GM12878 (cell line): ENCODE measurements around the gene PPP1R18. TPM values are rescaled to one million over a fixed set of nuclear protein-coding genes. Genes with fewer than 3 reads are reported as not detected.

Experiments
- ATF2 ChIP-seq: IDR thresholded peaks from 2 replicates; pipeline ENCODE4 v1.6.1; 2012; ENCODE audit warnings: low read length, inconsistent platforms
- BCL11A ChIP-seq: IDR thresholded peaks from 2 replicates; pipeline ENCODE4 v1.6.1; 2011; ENCODE audit warnings: low read depth, low read length
- BRCA1 ChIP-seq: IDR thresholded peaks from 2 replicates; pipeline ENCODE4 v1.6.1; 2011; ENCODE audit warnings: low read depth, low read length, improper control_type of control experiment
- CHD2 ChIP-seq: IDR thresholded peaks from 2 replicates; pipeline ENCODE4 v1.6.1; 2011; ENCODE audit warnings: low read depth, low read length, improper control_type of control experiment, borderline replicate concordance
- HCFC1 ChIP-seq: fragments of 150-350 bp; IDR thresholded peaks from 2 replicates; pipeline ENCODE4 v1.6.1; 2014; ENCODE audit warnings: low read length
- HDAC6 ChIP-seq: fragments of 200-600 bp; sonication (generic); IDR thresholded peaks from one replicate; pipeline ENCODE4 v1.8.0; 2017; ENCODE audit warnings: antibody characterized with exemption; ENCODE audit not compliant: unreplicated experiment
- IRF4 ChIP-seq: IDR thresholded peaks from 2 replicates; pipeline ENCODE4 v1.6.1; 2011; ENCODE audit warnings: low read depth, low read length
- KDM1A ChIP-seq: fragments of 200-600 bp; sonication (generic); IDR thresholded peaks from 2 replicates; pipeline ENCODE4 v1.6.1; 2016; ENCODE audit warnings: borderline replicate concordance
- NBN ChIP-seq: fragments of 450-650 bp; IDR thresholded peaks from 2 replicates; pipeline ENCODE4 v1.6.1; 2016
- NFIC ChIP-seq: IDR thresholded peaks from 2 replicates; pipeline ENCODE4 v1.6.1; 2012; ENCODE audit warnings: low read depth, mild to moderate bottlenecking, inconsistent platforms, low read length, moderate library complexity
- NFYB ChIP-seq: IDR thresholded peaks from 2 replicates; pipeline ENCODE4 v1.6.1; 2011; ENCODE audit warnings: low read depth, mild to moderate bottlenecking, low read length, improper control_type of control experiment, moderate library complexity; ENCODE audit not compliant: insufficient read depth
- NR2C2 ChIP-seq: IDR thresholded peaks from 2 replicates; pipeline ENCODE4 v1.6.1; 2011; ENCODE audit warnings: borderline replicate concordance, low read depth; ENCODE audit not compliant: control insufficient read depth, insufficient read length
- NRF1 ChIP-seq: conservative IDR thresholded peaks from 2 replicates; pipeline ENCODE4 v1.6.1; 2011; ENCODE audit warnings: mild to moderate bottlenecking, low read depth, low read length, improper control_type of control experiment
- POLR2A ChIP-seq: IDR thresholded peaks from 2 replicates; pipeline ENCODE4 v1.6.1; 2011; ENCODE audit warnings: low read depth, mild to moderate bottlenecking, low read length
- POU2F2 ChIP-seq: IDR thresholded peaks from 3 replicates; pipeline ENCODE4 v1.6.1; 2011; ENCODE audit warnings: low read depth, mild to moderate bottlenecking, low read length, borderline replicate concordance
- RELB ChIP-seq: fragments of 450-650 bp; IDR thresholded peaks from 2 replicates; pipeline ENCODE4 v1.6.1; 2017; ENCODE audit warnings: low read depth, mild to moderate bottlenecking, moderate library complexity
- RFX5 ChIP-seq: IDR thresholded peaks from 2 replicates; pipeline ENCODE4 v1.6.1; 2011; ENCODE audit warnings: low read depth, low read length, improper control_type of control experiment
- RUNX3 ChIP-seq: IDR thresholded peaks from 2 replicates; pipeline ENCODE4 v1.6.1; 2012; ENCODE audit warnings: low read length, inconsistent platforms
- SREBF1 ChIP-seq: IDR thresholded peaks from 2 replicates; pipeline ENCODE4 v1.6.1; 2012; ENCODE audit warnings: mild to moderate bottlenecking, low read length
- SRF ChIP-seq, 2 experiments: IDR thresholded peaks; 2 replicates each; pipeline ENCODE4 v1.6.1; 2011; ENCODE audit warnings: low read depth in 2 of 2, low read length in 2 of 2, mild to moderate bottlenecking in 1 of 2, moderate library complexity in 1 of 2
- SUZ12 ChIP-seq: fragments of 200-600 bp; sonication (generic); IDR thresholded peaks from one replicate; pipeline ENCODE4 v1.6.1; 2018; ENCODE audit warnings: antibody characterized with exemption, mild to moderate bottlenecking; ENCODE audit not compliant: unreplicated experiment
- USF1 ChIP-seq: IDR thresholded peaks from 2 replicates; pipeline ENCODE4 v1.6.1; 2011; ENCODE audit warnings: borderline replicate concordance, low read depth, mild to moderate bottlenecking, moderate library complexity, mixed read lengths, low read length; ENCODE audit not compliant: insufficient read depth; ENCODE audit errors: extremely low read length
- ZBED1 ChIP-seq: IDR thresholded peaks from 2 replicates; pipeline ENCODE4 v1.6.1; 2016; ENCODE audit warnings: borderline replicate concordance
- ZBTB4 ChIP-seq: fragments of 450-650 bp; formaldehyde crosslinking; IDR thresholded peaks from 2 replicates; pipeline ENCODE4 v1.4.0; 2022; ENCODE audit warnings: mild to moderate bottlenecking, moderate library complexity
- ZNF274 ChIP-seq: IDR thresholded peaks from one replicate; pipeline ENCODE4 v1.8.0; 2011; ENCODE audit not compliant: insufficient read length, insufficient read depth
- polyA plus RNA-seq, 11 experiments: library from polyadenylated mRNA; depleted of rRNA in 4 of 11; unstranded in 6 of 11; stranded (reverse) in 5 of 11; fragments of >200 nt; fragmentation: Nextera tagmentation in 4 of 11; fragmentation: Illumina TruSeq in 1 of 11; extraction: Ambion mirVana in 4 of 11; extraction: Trizol in 1 of 11; gene quantifications; 1 replicate in 1 of 11; 2 replicates in 10 of 11; pipeline versions ENCODE4 v1.2.1 to v1.2.3, GENCODE V29; 2011 to 2016; ENCODE audit warnings: inconsistent platforms in 2 of 11, missing spikeins in 2 of 11, low read depth in 1 of 11
- total RNA-seq, 4 experiments: library from RNA; depleted of rRNA in 3 of 4; stranded (reverse); fragments of >200 nt in 3 of 4; fragmentation: Illumina TruSeq in 1 of 4; extraction: Trizol in 1 of 4; gene quantifications; 2 replicates each; pipeline versions ENCODE4 v1.2.1 to v1.2.3, GENCODE V29; 2013 to 2021

Gene PPP1R18
- total and polyA plus RNA-seq, 10 of the 15 experiments (the other 5 are each of a cell fraction or from before 2014, with no cell fraction given): 21.0 to 119 (median 52.6) TPM

- TF ChIP-seq RELB (no peak; the same call in none of the 2 replicates), SREBF1 (no peak), CHD2 (no peak), NRF1 (no peak), NBN (peak; percentile 80), NFIC (no peak), RUNX3 (no peak), RFX5 (no peak), ATF2 (no peak), HDAC6 (no peak), ZBTB4 (CRISPR knock-in tag) (no peak), SRF (IDR thresholded peaks at IDR 0.05; ENCODE audit: low read depth in 2 of 2, low read length in 2 of 2) (no peak), ZNF274 (no peak), ZBED1 (no peak), IRF4 (no peak), BCL11A (no peak), POLR2A (peak; percentile 13), POU2F2 (no peak; the same call in 2 of the 3 replicates), HCFC1 (no peak), KDM1A (no peak), BRCA1 (no peak), NFYB (no peak), NR2C2 (no peak), USF1 (no peak), SUZ12 (no peak)
These were observed at the start of gene PPP1R18 (continued) for GRCh38 chr6:30686009-30686907.
